BLaER1 (cell line): Measurements from ENCODE around the gene RACGAP1.

Experiments
- H3K27ac ChIP-seq: shearing (Covaris generic); formaldehyde crosslinking; 2 replicates; pipeline ENCODE4 v1.8.1; 2022
- H3K27me3 ChIP-seq: shearing (Covaris generic); formaldehyde crosslinking; 2 replicates; pipeline ENCODE4 v1.8.1; 2022
- H3K36me3 ChIP-seq: shearing (Covaris generic); formaldehyde crosslinking; 2 replicates; pipeline ENCODE4 v1.8.1; 2022
- H3K4me1 ChIP-seq: shearing (Covaris generic); formaldehyde crosslinking; 2 replicates; pipeline ENCODE4 v1.8.1; 2022
- H3K4me2 ChIP-seq: shearing (Covaris generic); formaldehyde crosslinking; 2 replicates; pipeline ENCODE4 v1.8.1; 2022
- H3K4me3 ChIP-seq: shearing (Covaris generic); formaldehyde crosslinking; 2 replicates; pipeline ENCODE4 v1.8.1; 2022
- H3K9ac ChIP-seq: shearing (Covaris generic); formaldehyde crosslinking; 2 replicates; pipeline ENCODE4 v1.8.1; 2022
- H3K9me3 ChIP-seq: shearing (Covaris generic); formaldehyde crosslinking; 2 replicates; pipeline ENCODE4 v1.8.1; 2022
- H4K20me1 ChIP-seq: shearing (Covaris generic); formaldehyde crosslinking; 2 replicates; pipeline ENCODE4 v1.8.1; 2022
- Cebpa-rat ChIP-seq: shearing (Covaris generic); IDR thresholded peaks from 2 replicates; pipeline ENCODE4 v1.8.1; 2022

RACGAP1 gene

DNA sequence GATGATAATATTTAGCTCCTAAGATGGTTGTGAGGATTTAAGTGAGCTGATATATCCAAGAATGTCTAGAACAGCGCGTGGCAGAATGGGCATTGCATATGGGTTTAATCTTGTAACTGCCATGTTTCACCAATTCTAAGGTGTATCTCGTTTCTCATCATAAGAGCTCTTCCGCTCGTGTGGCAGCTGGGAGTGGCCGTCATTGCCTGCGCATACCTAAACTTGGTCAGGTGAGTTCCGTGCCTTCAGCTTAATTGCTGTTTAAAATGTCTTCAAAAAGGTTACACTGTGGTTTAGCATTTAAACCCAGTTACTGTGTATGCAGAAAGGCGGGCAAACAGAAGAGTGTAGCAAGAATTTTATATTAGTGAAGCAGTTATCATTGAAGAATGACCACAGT lies 79.2 kb downstream of the RACGAP1 start:
- peak overlapping the region; percentile 82; the same call in 1 of the 2 replicates for H3K4me2 ChIP-seq
- no peak overlapping the region for H3K4me3 ChIP-seq
- H4K20me1 ChIP-seq: no peaks in the 10 kb centered on the region
- no peaks in the 10 kb centered on the region for H3K9me3 ChIP-seq
- H3K27ac ChIP-seq: no peak overlapping the region
- 0 out of 2 replicates have a peak overlapping the region, but pooled peaks have one; percentile 56 for H3K9ac ChIP-seq
- no peaks in the 10 kb centered on the region for H3K27me3 ChIP-seq
- peaks cover 47% of the 10 kb centered on the region for H3K4me1 ChIP-seq
- TF ChIP-seq Cebpa-rat: no peak
- H3K36me3 ChIP-seq: no peaks in the 10 kb centered on the region

DNA sequence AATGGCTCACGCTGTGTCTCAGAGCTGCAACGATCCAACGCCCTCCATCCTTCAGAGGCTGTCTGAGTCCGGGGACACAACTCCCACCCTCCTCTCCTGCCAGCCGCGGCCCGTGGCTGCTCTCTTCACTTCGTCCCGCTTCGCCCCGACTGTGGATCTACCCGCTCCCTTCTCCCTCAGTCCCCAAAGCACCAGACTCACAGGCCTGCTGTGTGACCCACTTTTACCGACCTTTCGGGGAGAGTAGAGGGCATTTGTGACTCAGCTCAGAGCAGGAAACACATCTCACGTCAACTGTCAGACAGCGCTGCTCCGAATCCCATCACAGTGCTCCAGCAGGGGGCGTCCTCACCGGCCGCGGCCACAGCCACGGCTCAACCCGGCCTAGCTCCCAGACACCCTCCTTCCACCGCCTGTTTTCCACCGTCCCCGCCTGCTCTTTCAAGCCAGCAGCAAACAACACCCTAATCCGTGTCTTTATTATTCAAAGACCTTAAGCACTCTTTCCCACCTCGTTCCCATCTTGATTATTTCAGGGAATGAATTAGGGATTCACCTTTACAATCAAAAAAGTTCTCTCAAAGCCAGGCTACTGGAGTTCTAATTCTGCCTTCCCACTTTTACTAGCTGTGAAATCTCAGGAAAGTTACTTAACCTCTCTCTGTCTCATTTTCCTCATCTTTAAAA lies 79.8 kb downstream of the RACGAP1 start:
- H3K9ac ChIP-seq: peak overlapping the region; percentile 56; the same call in 1 of the 2 replicates
- no peaks in the 10 kb centered on the region for H4K20me1 ChIP-seq
- no peak for TF ChIP-seq Cebpa-rat
- no peaks in the 10 kb centered on the region for H3K36me3 ChIP-seq
- H3K4me2 ChIP-seq: peak overlapping the region; percentile 82
- no peaks in the 10 kb centered on the region for H3K27me3 ChIP-seq
- peaks cover 42% of the 10 kb centered on the region for H3K4me1 ChIP-seq
- no peaks in the 10 kb centered on the region for H3K9me3 ChIP-seq
- no peak overlapping the region for H3K27ac ChIP-seq
- peak overlapping the region; percentile 60 for H3K4me3 ChIP-seq

DNA sequence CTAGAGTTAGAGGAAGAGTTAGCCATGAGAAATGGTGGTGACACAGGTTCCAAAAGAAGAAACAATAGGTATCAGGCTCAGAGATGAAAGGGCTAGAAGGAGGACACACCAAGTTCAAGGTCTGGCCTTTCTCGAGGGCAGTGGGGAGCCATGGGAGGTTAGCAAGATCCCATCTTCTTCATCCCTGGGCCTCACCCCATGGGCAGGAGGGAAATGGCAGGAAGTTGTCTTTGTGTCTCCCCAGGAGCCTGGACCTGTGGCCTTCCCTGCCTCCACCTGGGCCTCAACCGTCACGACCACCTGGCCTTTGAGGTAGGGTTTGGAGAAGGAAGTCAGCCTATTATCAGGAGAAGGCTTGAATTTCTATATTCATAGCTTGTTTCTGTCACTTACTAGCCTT lies 80.6 kb downstream of the RACGAP1 start:
- H3K4me3 ChIP-seq: no peak overlapping the region
- no peak overlapping the region for H3K9ac ChIP-seq
- H4K20me1 ChIP-seq: no peaks in the 10 kb centered on the region
- TF ChIP-seq Cebpa-rat: no peak
- no peaks in the 10 kb centered on the region for H3K36me3 ChIP-seq
- H3K27ac ChIP-seq: no peak overlapping the region
- H3K27me3 ChIP-seq: no peaks in the 10 kb centered on the region
- peaks cover 41% of the 10 kb centered on the region for H3K4me1 ChIP-seq
- no peaks in the 10 kb centered on the region for H3K9me3 ChIP-seq
- peak overlapping the region; percentile 82 for H3K4me2 ChIP-seq

DNA sequence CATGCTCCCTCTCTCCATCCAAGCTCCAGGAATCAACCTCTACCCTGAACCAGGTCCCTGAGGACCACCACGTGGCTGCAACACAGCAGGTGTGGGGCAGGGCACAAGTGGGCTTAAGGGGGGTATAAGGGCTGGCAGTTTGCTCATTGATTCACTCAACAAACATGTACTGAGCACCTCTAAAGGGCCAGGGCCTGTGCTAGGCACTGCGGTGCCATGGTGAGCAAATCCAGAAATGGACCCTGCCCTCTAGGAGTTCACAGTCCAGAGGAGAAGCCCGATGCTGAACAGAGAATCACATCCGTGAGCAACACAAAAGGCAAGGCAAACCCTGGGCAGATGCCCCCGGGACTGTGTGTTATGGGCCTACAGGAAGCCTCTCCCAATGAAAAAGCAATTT lies 81.2 kb downstream of the RACGAP1 start:
- H3K4me2 ChIP-seq: peak overlapping the region; percentile 4; the same call in 1 of the 2 replicates

DNA sequence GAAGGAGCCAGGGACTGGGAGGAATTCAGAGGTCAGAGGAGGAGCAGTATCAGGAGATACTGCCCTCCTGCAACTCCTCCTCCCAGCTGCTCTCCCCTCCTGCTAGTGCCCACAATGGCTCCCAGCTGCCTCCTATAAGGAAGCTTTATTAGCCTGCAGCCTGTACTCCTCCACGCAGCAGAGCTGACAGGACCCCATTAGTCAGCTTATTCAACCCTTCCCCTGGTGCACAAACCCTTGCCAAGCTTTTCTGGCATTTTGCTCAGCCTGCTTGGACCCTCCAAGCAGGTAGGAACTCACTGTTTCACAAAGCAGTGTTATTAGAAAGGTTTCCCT lies 81.7 kb downstream of the RACGAP1 start:
- no peaks in the 10 kb centered on the region for H4K20me1 ChIP-seq
- no peak overlapping the region for H3K9ac ChIP-seq
- H3K4me3 ChIP-seq: no peak overlapping the region

More for the DNA sequence above, 81.2 kb downstream of the RACGAP1 start:
- no peak for TF ChIP-seq Cebpa-rat
- no peak overlapping the region for H3K27ac ChIP-seq
- no peaks in the 10 kb centered on the region for H4K20me1 ChIP-seq
- H3K36me3 ChIP-seq: no peaks in the 10 kb centered on the region
- H3K9me3 ChIP-seq: no peaks in the 10 kb centered on the region
- H3K9ac ChIP-seq: no peak overlapping the region
- H3K27me3 ChIP-seq: no peaks in the 10 kb centered on the region
- H3K4me3 ChIP-seq: no peak overlapping the region
- H3K4me1 ChIP-seq: peaks cover 41% of the 10 kb centered on the region

GRCh38 chr12:49942921-49943624 lies 82.2 kb downstream of the RACGAP1 start:
- Histone ChIP-seq H3K9ac (no peak overlapping the region), H3K4me3 (no peak overlapping the region), H3K27me3 (no peaks in the 10 kb centered on the region), H3K36me3 (no peaks in the 10 kb centered on the region), H3K9me3 (no peaks in the 10 kb centered on the region), H3K27ac (no peak overlapping the region), H4K20me1 (no peaks in the 10 kb centered on the region), H3K4me2 (peak overlapping the region; percentile 67; the same call in 1 of the 2 replicates), H3K4me1 (peaks cover 41% of the 10 kb centered on the region)
- no peak for TF ChIP-seq Cebpa-rat

More for the DNA sequence above, 81.7 kb downstream of the RACGAP1 start:
- peaks cover 41% of the 10 kb centered on the region for H3K4me1 ChIP-seq
- no peaks in the 10 kb centered on the region for H3K36me3 ChIP-seq
- H3K9me3 ChIP-seq: no peaks in the 10 kb centered on the region
- H3K27ac ChIP-seq: no peak overlapping the region
- H3K27me3 ChIP-seq: no peaks in the 10 kb centered on the region
- TF ChIP-seq Cebpa-rat: no peak
- H3K4me2 ChIP-seq: peak overlapping the region; percentile 4; the same call in 1 of the 2 replicates

DNA sequence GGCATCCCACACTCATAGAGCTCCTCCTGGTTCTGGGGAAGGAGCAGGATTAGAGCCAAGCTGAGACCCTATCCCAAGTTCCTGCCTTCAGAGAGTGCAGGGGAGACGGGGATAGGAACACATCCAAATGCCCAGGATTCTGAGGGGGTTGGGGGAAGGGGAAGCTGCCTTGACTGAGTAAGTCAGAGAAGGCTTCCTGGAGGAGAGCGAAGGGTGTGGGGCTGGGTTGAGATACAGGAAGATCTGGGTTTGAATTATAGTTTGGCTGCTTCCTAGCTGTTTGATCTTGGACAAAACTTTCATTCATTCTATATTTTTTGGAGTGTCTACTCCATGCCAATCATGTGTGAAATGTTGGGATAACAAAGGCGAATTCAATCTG lies 82.8 kb downstream of the RACGAP1 start:
- Histone ChIP-seq H4K20me1 (no peaks in the 10 kb centered on the region), H3K4me2 (peak overlapping the region; percentile 67), H3K4me3 (no peak overlapping the region), H3K27me3 (no peaks in the 10 kb centered on the region), H3K4me1 (peaks cover 41% of the 10 kb centered on the region), H3K9ac (no peak overlapping the region; the same call in 1 of the 2 replicates), H3K9me3 (no peaks in the 10 kb centered on the region), H3K27ac (peak overlapping the region; percentile 40; the same call in 1 of the 2 replicates), H3K36me3 (no peaks in the 10 kb centered on the region)
- TF ChIP-seq Cebpa-rat: no peak

DNA sequence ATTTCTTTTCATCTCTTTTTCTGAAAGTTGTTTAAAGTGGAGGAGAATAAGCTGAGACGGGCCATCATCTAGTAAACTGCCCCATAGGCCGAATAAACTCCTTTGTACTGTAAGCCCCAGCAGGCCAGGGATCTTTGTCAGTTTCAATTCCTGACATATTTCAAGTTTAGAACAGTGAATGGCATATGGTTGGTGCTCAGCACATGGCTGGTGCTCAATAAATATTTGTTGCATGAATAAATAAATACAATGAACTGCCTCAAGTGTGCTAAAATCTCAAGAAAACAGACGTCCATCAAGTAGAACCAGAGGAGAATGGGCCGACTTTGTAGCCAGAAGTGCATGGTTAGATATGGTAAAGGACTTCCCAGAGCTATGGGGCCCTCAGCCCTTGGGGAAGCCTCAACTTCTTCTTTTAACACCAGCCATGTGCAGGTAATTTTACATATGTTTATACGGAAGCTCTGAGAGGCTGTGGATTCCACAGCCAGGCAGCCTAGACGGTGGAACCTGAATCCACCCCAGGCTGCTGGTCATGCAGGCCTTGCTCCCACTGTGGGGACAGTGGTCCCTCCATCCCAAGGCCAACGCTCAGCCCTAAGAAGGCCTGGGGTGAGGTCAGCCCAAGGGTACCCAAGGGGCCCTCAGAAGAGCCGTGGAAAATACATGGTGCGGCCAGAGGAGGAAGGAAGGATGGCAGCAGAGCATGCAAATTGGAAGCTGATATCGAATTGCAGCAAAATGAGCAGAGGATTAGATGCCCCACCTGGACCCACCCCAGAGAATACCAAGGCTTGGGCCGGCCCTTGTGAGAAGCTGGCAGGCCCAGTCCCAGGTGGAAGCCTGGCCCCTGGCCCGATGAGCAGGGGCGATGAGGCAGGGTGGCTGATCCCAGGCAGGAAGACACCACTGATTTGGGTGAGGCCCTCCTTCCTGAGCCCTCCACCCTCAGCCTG lies 83.5 kb downstream of the RACGAP1 start:
- Histone ChIP-seq H3K36me3 (no peaks in the 10 kb centered on the region), H3K4me1 (peaks cover 41% of the 10 kb centered on the region), H3K4me2 (peak overlapping the region; percentile 67), H3K27ac (peak overlapping the region; percentile 40; the same call in 1 of the 2 replicates), H3K4me3 (no peak overlapping the region), H3K9me3 (no peaks in the 10 kb centered on the region), H3K9ac (no peak overlapping the region; the same call in 1 of the 2 replicates), H3K27me3 (no peaks in the 10 kb centered on the region), H4K20me1 (no peaks in the 10 kb centered on the region)
- no peak for TF ChIP-seq Cebpa-rat

DNA sequence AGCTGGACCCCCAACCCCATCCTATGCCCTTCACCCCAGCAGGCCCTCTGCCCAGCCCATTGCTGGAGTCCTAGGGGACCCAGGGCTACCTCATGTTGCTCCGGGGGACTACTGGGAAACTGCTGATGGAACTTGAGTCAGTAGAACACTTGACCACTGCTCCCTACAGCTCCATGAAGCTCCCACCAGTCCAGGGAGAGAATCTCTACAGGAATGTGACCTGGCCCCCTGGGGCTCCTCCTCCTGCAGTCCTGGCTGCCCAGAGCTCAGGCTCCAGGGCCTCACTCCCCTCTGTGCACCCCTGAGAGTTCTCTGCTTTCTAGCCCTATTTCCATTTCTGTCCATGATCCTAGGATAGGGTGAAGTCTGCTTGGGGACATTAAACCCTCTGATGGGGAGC lies 85.6 kb downstream of the RACGAP1 start:
- H3K4me1 ChIP-seq: peaks cover 28% of the 10 kb centered on the region
- H3K36me3 ChIP-seq: no peaks in the 10 kb centered on the region
- H3K4me3 ChIP-seq: no peak overlapping the region
- no peaks in the 10 kb centered on the region for H4K20me1 ChIP-seq
- no peaks in the 10 kb centered on the region for H3K27me3 ChIP-seq
- TF ChIP-seq Cebpa-rat: no peak
- no peak overlapping the region for H3K27ac ChIP-seq
- H3K4me2 ChIP-seq: no peak overlapping the region
- no peaks in the 10 kb centered on the region for H3K9me3 ChIP-seq
- H3K9ac ChIP-seq: no peak overlapping the region
